K562 (cell line): Measurements from ENCODE around the gene MAD1L1. TPM values are rescaled to one million over a fixed set of nuclear protein-coding genes. Genes with fewer than 3 reads are reported as not detected.

Experiments
- ARID2 ChIP-seq: fragments of 450-650 bp; IDR thresholded peaks from 2 replicates; pipeline ENCODE4 v1.6.1; 2017; ENCODE audit warnings: antibody characterized with exemption, mild to moderate bottlenecking
- MEIS2 ChIP-seq: fragments of 450-650 bp; IDR thresholded peaks from 2 replicates; pipeline ENCODE4 v1.6.1; 2014; ENCODE audit warnings: mild to moderate bottlenecking; ENCODE audit not compliant: partially characterized antibody
- MGA ChIP-seq: fragments of 450-650 bp; IDR thresholded peaks from 2 replicates; pipeline ENCODE4 v1.6.1; 2016; ENCODE audit warnings: mild to moderate bottlenecking, moderate library complexity
- MITF ChIP-seq: IDR thresholded peaks from 2 replicates; pipeline ENCODE4 v1.6.1; 2014; ENCODE audit warnings: antibody characterized with exemption
- MYC ChIP-seq, 2 experiments: fragments of 250-450 bp in 1 of 2; sonication (Bioruptor Pico) in 1 of 2; IDR thresholded peaks; 2 replicates each; pipeline versions ENCODE4 v1.5.1 to v1.6.1; 2012 to 2021; ENCODE audit warnings: low read depth in 2 of 2, borderline replicate concordance in 1 of 2, improper control_type of control experiment in 1 of 2, low read length in 1 of 2, mild to moderate bottlenecking in 1 of 2, moderate library complexity in 1 of 2
- NFXL1 ChIP-seq: fragments of 450-650 bp; formaldehyde crosslinking; IDR thresholded peaks from 2 replicates; pipeline ENCODE4 v1.4.0; 2021; ENCODE audit warnings: mild to moderate bottlenecking
- RBM17 ChIP-seq: fragments of 200-400 bp; formaldehyde crosslinking; IDR thresholded peaks from 2 replicates; pipeline ENCODE4 v1.6.1; 2017; ENCODE audit warnings: low read depth, mild to moderate bottlenecking, low read length, borderline replicate concordance
- SFPQ ChIP-seq: fragments of 200-400 bp; formaldehyde crosslinking; IDR thresholded peaks from 2 replicates; pipeline ENCODE4 v1.6.1; 2017; ENCODE audit warnings: mild to moderate bottlenecking, low read depth, low read length, moderate library complexity
- SMARCC2 ChIP-seq: fragments of 450-650 bp; IDR thresholded peaks from 2 replicates; pipeline ENCODE4 v1.6.1; 2017; ENCODE audit warnings: antibody characterized with exemption, moderate library complexity, mild to moderate bottlenecking, low read depth
- SRSF9 ChIP-seq: fragments of 200-400 bp; formaldehyde crosslinking; IDR thresholded peaks from 2 replicates; pipeline ENCODE4 v1.6.1; 2017; ENCODE audit warnings: low read depth, low read length, borderline replicate concordance
- ZNF324 ChIP-seq: fragments of 250-450 bp; sonication (Bioruptor Pico); IDR thresholded peaks from 2 replicates; pipeline ENCODE4 v1.4.0; 2020; ENCODE audit warnings: mild to moderate bottlenecking
- polyA plus RNA-seq, 8 experiments: library from polyadenylated mRNA; depleted of rRNA in 4 of 8; stranded (reverse) in 5 of 8; unstranded in 3 of 8; fragments of >200 nt; fragmentation: Nextera tagmentation in 2 of 8; fragmentation: Illumina TruSeq in 1 of 8; extraction: Ambion mirVana in 2 of 8; extraction: Trizol in 1 of 8; gene quantifications; 2 replicates each; pipeline versions ENCODE4 v1.2.1 to v1.2.3, GENCODE V29; 2011 to 2014; ENCODE audit warnings: inconsistent platforms in 1 of 8, missing spikeins in 1 of 8
- total RNA-seq, 7 experiments: library from RNA; depleted of rRNA in 6 of 7; stranded (reverse); fragments of >200 nt in 6 of 7; fragmentation: Illumina TruSeq in 2 of 7; extraction: Trizol in 2 of 7; gene quantifications; 2 replicates each; pipeline versions ENCODE4 v1.2.1 to v1.2.3, GENCODE V29; 2011 to 2021; ENCODE audit warnings: low replicate concordance in 1 of 7

The MAD1L1 gene
- total and polyA plus RNA-seq, 9 of the 15 experiments (the other 6 are each of a cell fraction or from before 2014, with no cell fraction given): 1.7 to 89.7 (median 18.0) TPM

- TF ChIP-seq MGA (no peak), SFPQ (no peak), MITF (no peak), NFXL1 (CRISPR knock-in tag) (no peak), SMARCC2 (no peak), MYC (IDR thresholded peaks at IDR 0.05; ENCODE audit: low read depth, low read length) (no peak), MYC (CRISPR knock-in tag; IDR thresholded peaks at IDR 0.05; ENCODE audit: borderline replicate concordance, low read depth) (no peak), RBM17 (no peak), ARID2 (no peak), ZNF324 (CRISPR knock-in tag) (no peak), MEIS2 (no peak), SRSF9 (no peak)
Measured at GRCh38 chr7:1787681-1788235, 445.0 kb downstream of the MAD1L1 start (continued).
